Gastroesophageal sphincter (tissue), 3 donors: ENCODE measurements around the gene DCBLD2.

ENCODE experiments used
- CTCF ChIP-seq, 4 experiments: fragments of 200-600 bp in 2 of 4; fragments of 450-650 bp in 2 of 4; sonication (generic) in 1 of 4; IDR thresholded peaks; one replicate each; pipeline ENCODE4 v1.5.1; 2017 to 2019; ENCODE audit warnings: antibody characterized with exemption in 4 of 4, mild to moderate bottlenecking in 2 of 4, moderate library complexity in 2 of 4
- EP300 ChIP-seq: sonication (generic); formaldehyde crosslinking; IDR thresholded peaks from one replicate; pipeline ENCODE4 v1.6.1; 2017; ENCODE audit warnings: antibody characterized with exemption, mild to moderate bottlenecking
- POLR2A ChIP-seq, 2 donors: fragments of 450-650 bp; IDR thresholded peaks; one replicate each; pipeline ENCODE4 v1.6.1; 2017; ENCODE audit warnings: antibody characterized with exemption in 2 of 2, mild to moderate bottlenecking in 2 of 2, moderate library complexity in 1 of 2
- POLR2AphosphoS5 ChIP-seq: sonication (generic); formaldehyde crosslinking; IDR thresholded peaks from one replicate; pipeline ENCODE4 v1.6.1; 2017; ENCODE audit warnings: antibody characterized with exemption

GRCh38 chr3:98875535-98875934, 26.0 kb downstream of the DCBLD2 start:
- TF ChIP-seq EP300 = no peak
- no peak for TF ChIP-seq POLR2A (IDR thresholded peaks at IDR 0.05)
- no peak for TF ChIP-seq CTCF (IDR thresholded peaks at IDR 0.05)
- no peak for TF ChIP-seq POLR2AphosphoS5
